ENCODE data around the gene CLTB. TPM values are rescaled to one million over a fixed set of nuclear protein-coding genes. Genes with fewer than 3 reads are reported as not detected.

CLTB gene
- total and polyA plus RNA-seq, 2 of the 13 experiments (the other 11 are each of a cell fraction or from before 2014, with no cell fraction given): 23.3 to 33.8 TPM

DNA sequence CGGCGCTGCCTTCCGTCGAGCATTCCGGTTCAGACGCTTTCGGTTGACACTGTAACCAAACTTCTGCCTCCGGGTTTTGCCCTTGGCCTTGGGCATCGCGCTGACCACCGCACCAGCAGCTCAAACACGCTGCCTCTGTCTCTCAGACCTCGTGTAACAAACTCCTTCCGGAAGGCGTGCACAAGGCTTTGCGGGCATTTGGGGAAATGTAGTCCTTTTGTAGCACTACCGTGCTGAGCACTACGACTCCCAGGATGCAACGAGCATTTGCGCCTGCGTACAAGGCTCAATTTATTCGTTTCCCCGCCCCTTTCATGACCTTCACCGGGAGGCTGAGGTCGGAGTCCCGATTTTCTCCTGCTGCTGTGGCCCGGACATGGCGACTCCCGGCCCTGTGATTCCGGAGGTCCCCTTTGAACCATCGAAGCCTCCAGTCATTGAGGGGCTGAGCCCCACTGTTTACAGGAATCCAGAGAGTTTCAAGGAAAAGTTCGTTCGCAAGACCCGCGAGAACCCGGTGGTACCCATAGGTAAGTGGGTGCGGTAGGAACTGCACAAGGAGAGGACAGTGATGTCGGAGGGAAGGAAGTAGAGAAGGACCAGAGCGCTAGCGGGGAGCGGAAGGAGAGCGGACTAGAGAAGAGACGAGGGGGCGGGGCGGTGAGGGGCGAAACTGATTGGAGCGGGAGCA, 27.8 kb downstream of the CLTB start, which contains the start of the genes HIGD2A and NOP16 (continued):
- TF ChIP-seq GPN1 (CRISPR knock-in tag; IDR thresholded peaks at IDR 0.05; ENCODE audit: borderline replicate concordance): no peak
- no peak for TF ChIP-seq ZNF282 (IDR thresholded peaks at IDR 0.05; ENCODE audit: partially characterized antibody)
- peak; percentile 57; the same call in 1 of the 2 replicates for TF ChIP-seq ZNF543 (CRISPR knock-in tag; IDR thresholded peaks at IDR 0.05)
- TF ChIP-seq ZBTB42 (CRISPR knock-in tag; IDR thresholded peaks at IDR 0.05): peak; percentile 76
- TF ChIP-seq KAT7 (CRISPR knock-in tag; IDR thresholded peaks at IDR 0.05; ENCODE audit: borderline replicate concordance): no peak; the same call in 1 of the 2 replicates
- TF ChIP-seq, protein P1, sequence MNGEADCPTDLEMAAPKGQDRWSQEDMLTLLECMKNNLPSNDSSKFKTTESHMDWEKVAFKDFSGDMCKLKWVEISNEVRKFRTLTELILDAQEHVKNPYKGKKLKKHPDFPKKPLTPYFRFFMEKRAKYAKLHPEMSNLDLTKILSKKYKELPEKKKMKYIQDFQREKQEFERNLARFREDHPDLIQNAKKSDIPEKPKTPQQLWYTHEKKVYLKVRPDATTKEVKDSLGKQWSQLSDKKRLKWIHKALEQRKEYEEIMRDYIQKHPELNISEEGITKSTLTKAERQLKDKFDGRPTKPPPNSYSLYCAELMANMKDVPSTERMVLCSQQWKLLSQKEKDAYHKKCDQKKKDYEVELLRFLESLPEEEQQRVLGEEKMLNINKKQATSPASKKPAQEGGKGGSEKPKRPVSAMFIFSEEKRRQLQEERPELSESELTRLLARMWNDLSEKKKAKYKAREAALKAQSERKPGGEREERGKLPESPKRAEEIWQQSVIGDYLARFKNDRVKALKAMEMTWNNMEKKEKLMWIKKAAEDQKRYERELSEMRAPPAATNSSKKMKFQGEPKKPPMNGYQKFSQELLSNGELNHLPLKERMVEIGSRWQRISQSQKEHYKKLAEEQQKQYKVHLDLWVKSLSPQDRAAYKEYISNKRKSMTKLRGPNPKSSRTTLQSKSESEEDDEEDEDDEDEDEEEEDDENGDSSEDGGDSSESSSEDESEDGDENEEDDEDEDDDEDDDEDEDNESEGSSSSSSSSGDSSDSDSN (CRISPR knock-in tag; IDR thresholded peaks at IDR 0.05): no peak
- TF ChIP-seq HOXA5 (CRISPR knock-in tag; IDR thresholded peaks at IDR 0.05): 0 out of 2 replicates have a peak, but pooled peaks have one; percentile 1
- TF ChIP-seq STAT5B (CRISPR knock-in tag; IDR thresholded peaks at IDR 0.05): 0 out of 2 replicates have a peak, but pooled peaks have one; percentile 73
- TF ChIP-seq, protein P2, sequence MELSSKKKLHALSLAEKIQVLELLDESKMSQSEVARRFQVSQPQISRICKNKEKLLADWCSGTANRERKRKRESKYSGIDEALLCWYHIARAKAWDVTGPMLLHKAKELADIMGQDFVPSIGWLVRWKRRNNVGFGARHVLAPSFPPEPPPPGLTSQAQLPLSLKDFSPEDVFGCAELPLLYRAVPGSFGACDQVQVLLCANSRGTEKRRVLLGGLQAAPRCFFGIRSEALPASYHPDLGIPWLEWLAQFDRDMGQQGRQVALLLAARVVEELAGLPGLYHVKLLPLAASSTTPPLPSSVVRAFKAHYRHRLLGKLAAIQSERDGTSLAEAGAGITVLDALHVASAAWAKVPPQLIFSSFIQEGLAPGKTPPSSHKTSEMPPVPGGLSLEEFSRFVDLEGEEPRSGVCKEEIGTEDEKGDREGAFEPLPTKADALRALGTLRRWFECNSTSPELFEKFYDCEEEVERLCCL (CRISPR knock-in tag; IDR thresholded peaks at IDR 0.05; ENCODE audit: borderline replicate concordance): no peak
- no peak for TF ChIP-seq KAT2B (IDR thresholded peaks at IDR 0.05; ENCODE audit: borderline replicate concordance, low read depth, low read length)
- TF ChIP-seq ZNF30 (CRISPR knock-in tag; IDR thresholded peaks at IDR 0.05): peak; percentile 85; the same call in 1 of the 2 replicates
- TF ChIP-seq SKI (IDR thresholded peaks at IDR 0.05; ENCODE audit: partially characterized antibody): no peak
- TF ChIP-seq ZNF451 (CRISPR knock-in tag; IDR thresholded peaks at IDR 0.05): no peak
- no peak for TF ChIP-seq MZF1 (CRISPR knock-in tag; IDR thresholded peaks at IDR 0.05; ENCODE audit: borderline replicate concordance)
- TF ChIP-seq ZNF83 (CRISPR knock-in tag; IDR thresholded peaks at IDR 0.05; ENCODE audit: borderline replicate concordance): no peak
- TF ChIP-seq SMC3 (IDR thresholded peaks at IDR 0.05; ENCODE audit: low read length): no peak
- peak; percentile 89; the same call in 1 of the 2 replicates for TF ChIP-seq ZNF337 (CRISPR knock-in tag; IDR thresholded peaks at IDR 0.05; ENCODE audit: borderline replicate concordance, low read depth)
- TF ChIP-seq TBL1XR1 (IDR thresholded peaks at IDR 0.05; ENCODE audit: borderline replicate concordance, low read length, partially characterized antibody): peak; percentile 32
- TF ChIP-seq, protein P3, sequence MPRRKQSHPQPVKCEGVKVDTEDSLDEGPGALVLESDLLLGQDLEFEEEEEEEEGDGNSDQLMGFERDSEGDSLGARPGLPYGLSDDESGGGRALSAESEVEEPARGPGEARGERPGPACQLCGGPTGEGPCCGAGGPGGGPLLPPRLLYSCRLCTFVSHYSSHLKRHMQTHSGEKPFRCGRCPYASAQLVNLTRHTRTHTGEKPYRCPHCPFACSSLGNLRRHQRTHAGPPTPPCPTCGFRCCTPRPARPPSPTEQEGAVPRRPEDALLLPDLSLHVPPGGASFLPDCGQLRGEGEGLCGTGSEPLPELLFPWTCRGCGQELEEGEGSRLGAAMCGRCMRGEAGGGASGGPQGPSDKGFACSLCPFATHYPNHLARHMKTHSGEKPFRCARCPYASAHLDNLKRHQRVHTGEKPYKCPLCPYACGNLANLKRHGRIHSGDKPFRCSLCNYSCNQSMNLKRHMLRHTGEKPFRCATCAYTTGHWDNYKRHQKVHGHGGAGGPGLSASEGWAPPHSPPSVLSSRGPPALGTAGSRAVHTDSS (CRISPR knock-in tag; conservative IDR thresholded peaks at IDR 0.05): no peak
- peak; percentile 74; the same call in 1 of the 2 replicates for TF ChIP-seq GLI4 (CRISPR knock-in tag; IDR thresholded peaks at IDR 0.05; ENCODE audit: borderline replicate concordance)
- TF ChIP-seq, protein P4, sequence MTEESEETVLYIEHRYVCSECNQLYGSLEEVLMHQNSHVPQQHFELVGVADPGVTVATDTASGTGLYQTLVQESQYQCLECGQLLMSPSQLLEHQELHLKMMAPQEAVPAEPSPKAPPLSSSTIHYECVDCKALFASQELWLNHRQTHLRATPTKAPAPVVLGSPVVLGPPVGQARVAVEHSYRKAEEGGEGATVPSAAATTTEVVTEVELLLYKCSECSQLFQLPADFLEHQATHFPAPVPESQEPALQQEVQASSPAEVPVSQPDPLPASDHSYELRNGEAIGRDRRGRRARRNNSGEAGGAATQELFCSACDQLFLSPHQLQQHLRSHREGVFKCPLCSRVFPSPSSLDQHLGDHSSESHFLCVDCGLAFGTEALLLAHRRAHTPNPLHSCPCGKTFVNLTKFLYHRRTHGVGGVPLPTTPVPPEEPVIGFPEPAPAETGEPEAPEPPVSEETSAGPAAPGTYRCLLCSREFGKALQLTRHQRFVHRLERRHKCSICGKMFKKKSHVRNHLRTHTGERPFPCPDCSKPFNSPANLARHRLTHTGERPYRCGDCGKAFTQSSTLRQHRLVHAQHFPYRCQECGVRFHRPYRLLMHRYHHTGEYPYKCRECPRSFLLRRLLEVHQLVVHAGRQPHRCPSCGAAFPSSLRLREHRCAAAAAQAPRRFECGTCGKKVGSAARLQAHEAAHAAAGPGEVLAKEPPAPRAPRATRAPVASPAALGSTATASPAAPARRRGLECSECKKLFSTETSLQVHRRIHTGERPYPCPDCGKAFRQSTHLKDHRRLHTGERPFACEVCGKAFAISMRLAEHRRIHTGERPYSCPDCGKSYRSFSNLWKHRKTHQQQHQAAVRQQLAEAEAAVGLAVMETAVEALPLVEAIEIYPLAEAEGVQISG (CRISPR knock-in tag; IDR thresholded peaks at IDR 0.05): peak; percentile 88

Measured in HepG2 (cell line).